ENCODE measurements around the gene RAP1B. TPM values are rescaled to one million over a fixed set of nuclear protein-coding genes. Genes with fewer than 3 reads are reported as not detected.

Gene RAP1B
- total RNA-seq, 2 donors from 2014 or later = 73.1 to 74.6 TPM

DNA sequence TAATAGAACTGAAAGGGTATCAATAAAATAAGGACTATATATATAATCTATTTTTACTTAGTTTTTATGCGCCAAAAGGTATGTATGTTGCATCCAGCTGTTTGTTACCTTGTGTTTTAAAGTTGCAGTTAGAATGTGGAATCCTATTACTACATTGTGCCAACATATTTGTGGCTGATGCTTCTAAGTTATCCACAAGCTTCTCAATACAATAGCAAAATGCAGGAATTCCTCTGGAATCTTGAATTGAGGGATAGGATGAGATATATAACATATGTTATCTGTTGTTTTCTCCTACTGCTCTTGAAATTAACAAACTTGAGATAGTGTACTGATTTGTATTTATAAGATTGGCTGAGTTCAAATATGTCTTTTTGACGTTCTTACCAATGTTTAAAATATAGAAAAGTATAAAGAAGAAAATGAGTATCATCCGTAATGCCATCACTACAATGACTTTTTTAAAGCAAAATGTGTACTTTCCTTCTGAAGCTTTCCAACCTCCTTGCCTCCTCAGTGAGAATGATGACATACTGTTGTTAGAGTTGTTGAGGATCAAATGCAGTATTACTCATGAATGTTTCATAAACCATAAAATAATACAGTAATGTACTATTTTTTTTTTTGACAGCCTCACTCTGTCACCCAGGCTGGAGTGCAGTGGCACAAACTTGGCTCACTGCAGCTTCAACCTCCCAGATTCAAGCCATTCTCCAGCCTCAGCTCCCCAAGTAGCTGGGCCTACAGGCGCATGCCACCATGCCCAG lies 6.6 kb downstream of the RAP1B start:
- no peak for TF ChIP-seq CTCF (IDR thresholded peaks at IDR 0.05)
- no peak overlapping the region for H3K27ac ChIP-seq

DNA sequence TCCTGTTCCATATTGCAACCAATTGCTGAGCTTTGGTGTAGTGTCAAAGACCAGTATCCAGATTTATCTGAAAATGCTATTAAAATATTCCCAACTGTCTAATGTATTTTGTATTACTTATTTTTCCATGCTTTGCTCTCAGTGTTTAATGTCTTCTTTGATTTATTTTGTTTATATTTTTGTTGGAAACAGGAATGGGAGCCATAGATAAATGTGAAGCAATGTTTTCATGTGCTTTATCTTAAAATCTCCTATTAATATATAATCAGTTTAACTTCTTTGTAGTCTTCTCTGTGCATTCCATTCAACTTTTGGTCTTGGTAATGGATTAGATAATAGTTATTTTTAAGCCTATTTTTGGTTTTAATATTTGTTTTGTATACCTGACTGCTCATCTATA lies 8.8 kb downstream of the RAP1B start:
- no peaks in the 10 kb centered on the region for H3K36me3 ChIP-seq
- DNase-seq (ENCODE audit: low spot score) = no peak
- no peak for TF ChIP-seq CTCF (IDR thresholded peaks at IDR 0.05)
- H3K27me3 ChIP-seq = no peaks in the 10 kb centered on the region
- H3K27ac ChIP-seq = no peak overlapping the region
- no peaks in the 10 kb centered on the region for H3K9me3 ChIP-seq
- peaks cover 0 to 83% of the 10 kb centered on the region in 2 donors for H3K4me1 ChIP-seq
- H3K4me3 ChIP-seq = no peak overlapping the region

More for the DNA sequence above, 6.6 kb downstream of the RAP1B start:
- DNase-seq (ENCODE audit: low spot score) = no peak
- Histone ChIP-seq H3K36me3 (no peaks in the 10 kb centered on the region), H3K4me1 (peaks cover 0 to 95% of the 10 kb centered on the region in 2 donors), H3K4me3 (no peak overlapping the region), H3K9me3 (no peaks in the 10 kb centered on the region), H3K27me3 (no peaks in the 10 kb centered on the region)

DNA sequence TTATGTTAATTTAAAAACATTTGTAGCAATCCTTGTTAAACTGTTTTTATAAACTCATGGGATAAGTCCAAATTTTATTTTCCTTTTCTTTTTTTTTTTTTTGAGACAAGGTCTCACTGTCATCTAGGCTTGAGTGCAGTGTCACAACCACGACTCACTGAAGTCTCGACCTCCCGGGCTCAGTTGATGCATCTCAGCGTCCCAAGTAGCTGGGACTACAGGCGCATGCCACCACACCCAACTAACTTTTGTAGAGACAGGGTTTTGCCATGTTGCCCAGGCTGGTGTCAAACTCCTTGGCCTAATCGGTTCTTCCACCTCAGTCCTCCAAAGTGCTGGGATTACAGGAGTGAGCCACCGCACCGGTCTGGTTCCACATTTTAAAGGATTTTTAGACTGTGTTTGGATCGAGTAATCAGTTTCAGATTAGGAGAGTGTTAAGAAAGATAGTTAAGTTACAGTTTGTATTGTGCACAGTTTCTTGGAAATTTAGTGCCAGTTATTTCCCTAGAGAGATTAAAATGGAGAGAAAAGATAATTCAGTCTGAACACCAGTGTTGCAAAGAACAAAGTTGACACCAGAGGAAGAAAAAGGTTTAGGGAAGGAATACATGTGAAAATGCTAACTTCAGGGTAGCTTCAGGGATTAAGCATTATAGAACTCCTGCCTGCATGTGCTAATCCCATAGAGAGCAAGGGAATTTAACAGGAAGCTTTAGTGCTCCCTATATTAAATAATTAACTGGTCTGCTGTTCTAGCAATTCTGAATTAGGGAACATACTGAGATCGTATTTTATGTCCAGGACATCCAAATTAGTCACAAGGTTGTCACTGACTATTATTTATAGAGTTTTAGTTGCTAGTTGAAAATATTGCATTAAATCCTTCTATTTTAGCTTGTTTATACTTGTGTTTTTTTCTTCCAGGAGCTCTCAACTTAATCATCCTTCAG lies 10.1 kb downstream of the RAP1B start:
- Histone ChIP-seq H3K27ac (no peak overlapping the region), H3K27me3 (no peaks in the 10 kb centered on the region), H3K9me3 (no peaks in the 10 kb centered on the region), H3K4me1 (peaks cover 0 to 70% of the 10 kb centered on the region in 2 donors), H3K4me3 (no peak overlapping the region), H3K36me3 (peaks cover 5% of the 10 kb centered on the region)
- no peak for DNase-seq (ENCODE audit: low spot score)
- TF ChIP-seq CTCF (IDR thresholded peaks at IDR 0.05) = no peak

- no peaks in the 10 kb centered on the region for H3K9me3 ChIP-seq
- H3K4me1 ChIP-seq = peaks cover 0 to 65% of the 10 kb centered on the region in 2 donors
- H3K36me3 ChIP-seq = peaks cover 5% of the 10 kb centered on the region
- no peak for TF ChIP-seq CTCF (IDR thresholded peaks at IDR 0.05)
- H3K27ac ChIP-seq = no peak overlapping the region
- no peaks in the 10 kb centered on the region for H3K27me3 ChIP-seq
- no peak overlapping the region for H3K4me3 ChIP-seq
- DNase-seq (ENCODE audit: low spot score) = no peak
Observed at GRCh38 chr12:68621472-68622081, 10.9 kb downstream of the RAP1B start.

- no peaks in the 10 kb centered on the region for H3K27me3 ChIP-seq
- no peak overlapping the region for H3K4me3 ChIP-seq
- no peaks in the 10 kb centered on the region for H3K9me3 ChIP-seq
- no peak for DNase-seq (ENCODE audit: low spot score)
- H3K27ac ChIP-seq = no peak overlapping the region
- peaks cover 9% of the 10 kb centered on the region for H3K36me3 ChIP-seq
- peaks cover 0 to 58% of the 10 kb centered on the region in 2 donors for H3K4me1 ChIP-seq
- no peak for TF ChIP-seq CTCF (IDR thresholded peaks at IDR 0.05)
Observed at GRCh38 chr12:68622250-68622649, 11.6 kb downstream of the RAP1B start.

All from right atrium auricular region (tissue), 2 donors.